Measurements from ENCODE around the gene AGPAT4.
A peak's percentile ranks its signal among the peaks of the same experiment; 100 is the strongest.

AGPAT4 gene

GRCh38 chr6:161254464-161255253, 19.2 kb downstream of the AGPAT4 start:
- no peak for DNase-seq

- no peak for DNase-seq
Observed at GRCh38 chr6:161254126-161254463, 19.8 kb downstream of the AGPAT4 start.

- DNase-seq = no peak
Observed at GRCh38 chr6:161251345-161251744, 22.5 kb downstream of the AGPAT4 start.

GRCh38 chr6:161249327-161249726, 24.5 kb downstream of the AGPAT4 start:
- DNase-seq = no peak

- no peak for DNase-seq
Observed at GRCh38 chr6:161246725-161247124, 27.1 kb downstream of the AGPAT4 start.

- DNase-seq = no peak
Observed at GRCh38 chr6:161245363-161245762, 28.5 kb downstream of the AGPAT4 start.

GRCh38 chr6:161244725-161245124, 29.1 kb downstream of the AGPAT4 start:
- no peak for DNase-seq

GRCh38 chr6:161242779-161243693, 30.8 kb downstream of the AGPAT4 start:
- DNase-seq = peak; percentile 72 to 82

GRCh38 chr6:161242113-161242512, 31.7 kb downstream of the AGPAT4 start:
- peak; percentile 28 to 36 for DNase-seq

GRCh38 chr6:161239001-161239400, 34.9 kb downstream of the AGPAT4 start:
- DNase-seq = no peak

- no peak for DNase-seq
Observed at GRCh38 chr6:161238500-161238899, 35.4 kb downstream of the AGPAT4 start.

- no peak for DNase-seq
Observed at GRCh38 chr6:161238081-161238480, 35.8 kb downstream of the AGPAT4 start.

- DNase-seq = no peak
Observed at GRCh38 chr6:161237176-161237575, 36.7 kb downstream of the AGPAT4 start.

- DNase-seq = no peak
Observed at GRCh38 chr6:161235776-161236633, 37.9 kb downstream of the AGPAT4 start.

GRCh38 chr6:161233986-161234661, 39.7 kb downstream of the AGPAT4 start:
- DNase-seq = no peak

- no peak for DNase-seq
Observed at GRCh38 chr6:161232467-161232866, 41.4 kb downstream of the AGPAT4 start.

GRCh38 chr6:161232010-161232409, 41.9 kb downstream of the AGPAT4 start:
- DNase-seq = no peak

GRCh38 chr6:161230339-161230738, 43.5 kb downstream of the AGPAT4 start:
- no peak for DNase-seq

GRCh38 chr6:161228921-161229591, 44.8 kb downstream of the AGPAT4 start:
- DNase-seq = no peak

- DNase-seq = no peak
Observed at GRCh38 chr6:161228096-161228495, 45.8 kb downstream of the AGPAT4 start.

GRCh38 chr6:161227004-161227960, 46.6 kb downstream of the AGPAT4 start:
- no peak for DNase-seq

Data from CD4-positive, alpha-beta T cell treated with Interleukin-4 for 1 hour (primary cell).